LNCAP (cell line): ENCODE data around the gene ALOX5AP.

Experiments used
- CTCF ChIP-seq: fragments of 450-650 bp; IDR thresholded peaks from 2 replicates; pipeline ENCODE4 v1.5.1; 2017; ENCODE audit warnings: mild to moderate bottlenecking

ALOX5AP gene

GRCh38 chr13:30742901-30743300 is 7.6 kb downstream of the ALOX5AP start:
- no peak for TF ChIP-seq CTCF

- no peak for TF ChIP-seq CTCF
Observed at GRCh38 chr13:30743319-30744055, 8.1 kb downstream of the ALOX5AP start.

GRCh38 chr13:30744056-30744680 is 8.8 kb downstream of the ALOX5AP start:
- no peak for TF ChIP-seq CTCF

- TF ChIP-seq CTCF, result no peak
Observed at GRCh38 chr13:30744681-30745077, 9.3 kb downstream of the ALOX5AP start.

GRCh38 chr13:30745906-30746686 is 10.8 kb downstream of the ALOX5AP start:
- no peak for TF ChIP-seq CTCF

GRCh38 chr13:30746791-30747190 is 11.4 kb downstream of the ALOX5AP start:
- no peak for TF ChIP-seq CTCF

GRCh38 chr13:30748717-30749116 is 13.4 kb downstream of the ALOX5AP start:
- no peak for TF ChIP-seq CTCF
